Caco-2 (cell line): ENCODE data around the gene COL13A1. TPM values are rescaled to one million over a fixed set of nuclear protein-coding genes. Genes with fewer than 3 reads are reported as not detected.

Experiments
- BruUV-seq: library from RNA; stranded (reverse); fragments of 400-500 nt; replicated peaks from 2 replicates; lab custom pipeline; 2021; lab: Mats Ljungman, UMichigan
- CTCF ChIA-PET: fragments of 300-600 bp; sonication (Branson Sonifier 250); formaldehyde crosslinking; loops from one replicate; lab custom pipeline; 2022; ENCODE audit warnings: antibody characterized with exemption; lab: Charles Lee
- POLR2A ChIA-PET: fragments of 300-600 bp; sonication (Branson Sonifier 250); formaldehyde crosslinking; loops from one replicate; lab custom pipeline; 2022; ENCODE audit warnings: antibody characterized with exemption; lab: Charles Lee
- DNase-seq, 2 experiments: peaks; one replicate each; pipeline versions ENCODE4 v3.0.0 to v3.0.0-alpha.2; 2020 to 2022
- H3K27me3 ChIP-seq: replicated peaks from 2 replicates; pipeline ENCODE4 v1.6.0; 2011; ENCODE audit warnings: low read length; ENCODE audit not compliant: control insufficient read depth, insufficient read depth
- H3K36me3 ChIP-seq: 2 replicates; pipeline ENCODE4 v1.5.1; 2011; ENCODE audit warnings: low read length; ENCODE audit not compliant: control insufficient read depth, insufficient read depth
- H3K4me1 ChIP-seq: fragments of 250-450 bp; sonication (Bioruptor Pico); 2 replicates; pipeline ENCODE4 v1.5.1; 2020; ENCODE audit warnings: mild to moderate bottlenecking
- H3K4me3 ChIP-seq: 2 replicates; pipeline ENCODE4 v1.5.1; 2011; ENCODE audit warnings: low read depth, mild to moderate bottlenecking, control low read depth, low read length
- H3K9me3 ChIP-seq: fragments of 250-450 bp; sonication (Bioruptor Pico); 2 replicates; pipeline ENCODE4 v1.5.1; 2020; ENCODE audit warnings: mild to moderate bottlenecking, moderate library complexity
- H3K27ac Mint-ChIP-seq: one replicate; pipeline ENCODE4 v1.8.0; 2022; ENCODE audit warnings: mixed read lengths; ENCODE audit not compliant: unreplicated experiment
- H3K27me3 Mint-ChIP-seq: one replicate; pipeline ENCODE4 v1.8.0; 2022; ENCODE audit warnings: mixed read lengths; ENCODE audit not compliant: insufficient read depth, unreplicated experiment
- H3K36me3 Mint-ChIP-seq: one replicate; pipeline ENCODE4 v1.8.0; 2022; ENCODE audit warnings: mild to moderate bottlenecking, mixed read lengths; ENCODE audit not compliant: insufficient read depth, unreplicated experiment
- H3K4me1 Mint-ChIP-seq: one replicate; pipeline ENCODE4 v1.8.0; 2022; ENCODE audit warnings: low read depth, mixed read lengths; ENCODE audit not compliant: unreplicated experiment
- H3K4me3 Mint-ChIP-seq: one replicate; pipeline ENCODE4 v1.8.0; 2022; ENCODE audit warnings: mild to moderate bottlenecking, moderate library complexity, mixed read lengths; ENCODE audit not compliant: unreplicated experiment
- H3K9me3 Mint-ChIP-seq: one replicate; pipeline ENCODE4 v1.8.0; 2022; ENCODE audit warnings: mixed read lengths; ENCODE audit not compliant: unreplicated experiment
- intact Hi-C: fragments of 100-400 bp; cut with micrococcal nuclease; formaldehyde crosslinking; loops from one replicate; pipeline ENCODE4 v1.10.0; 2022; ENCODE audit not compliant: unreplicated experiment
- total RNA-seq: library from RNA; stranded (reverse); gene quantifications from 2 replicates; pipeline ENCODE4 v1.2.3, GENCODE V29; 2022
- TF ChIP-seq, protein P1 (sequence below), 2 experiments: fragments of 200-600 bp in 1 of 2; IDR thresholded peaks; 1 replicate in 1 of 2; 2 replicates in 1 of 2; pipeline versions ENCODE4 v1.5.1 to v1.8.0; 2011 to 2022; ENCODE audit warnings: antibody characterized with exemption in 1 of 2, control low read depth in 1 of 2, inconsistent platforms in 1 of 2, low read depth in 1 of 2, low read length in 1 of 2, mild to moderate bottlenecking in 1 of 2, moderate library complexity in 1 of 2; ENCODE audit not compliant: insufficient read depth in 1 of 2, severe bottlenecking in 1 of 2, unreplicated experiment in 1 of 2

The COL13A1 gene
- total RNA-seq, 1 experiment from 2014 or later: not detected

DNA sequence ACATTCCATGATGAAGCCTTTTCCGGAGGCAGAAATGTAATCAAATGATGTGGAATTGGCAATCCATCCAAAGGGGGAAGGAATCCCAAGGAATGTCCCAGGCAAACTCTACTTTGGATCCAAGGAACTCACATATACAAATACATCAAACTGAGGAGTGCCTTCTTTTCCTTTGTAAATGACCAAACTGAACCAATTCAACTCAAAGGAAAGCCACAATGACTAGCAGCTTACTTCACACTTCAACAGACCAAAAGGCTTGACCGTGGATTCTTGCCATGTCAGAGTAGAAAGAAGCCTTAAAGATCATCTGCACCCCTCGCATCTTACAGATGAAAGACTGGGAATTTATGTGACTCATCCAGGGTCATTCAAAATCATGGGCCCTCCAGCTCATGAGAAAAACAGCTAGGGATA is 171.3 kb downstream of the COL13A1 start:
- ChIA-PET CTCF (interaction anchor here (0.9 to 2.1 kb wide), 2 partner anchors 15 to 173 kb away, joined by 3 to 7 read pairs; partner anchors contain the start of gene TYSND1), POLR2A (no interaction called here)
- H3K27me3 Mint-ChIP-seq: peaks cover 42% of the 10 kb centered on the region
- H3K4me1 Mint-ChIP-seq: no peaks in the 10 kb centered on the region
- intact Hi-C loops: no loop called here
- peaks cover 9% of the 10 kb centered on the region for H3K9me3 Mint-ChIP-seq
- no TSS peak for BruUV-seq
- Histone ChIP-seq H3K4me1 (no peaks in the 10 kb centered on the region), H3K27me3 (no peaks in the 10 kb centered on the region), H3K4me3 (no peak overlapping the region), H3K9me3 (peaks cover 4% of the 10 kb centered on the region; the same call in 1 of the 2 replicates), H3K36me3 (no peaks in the 10 kb centered on the region)
- no peak for DNase-seq
- no peak overlapping the region for H3K27ac Mint-ChIP-seq
- TF ChIP-seq, protein P1, sequence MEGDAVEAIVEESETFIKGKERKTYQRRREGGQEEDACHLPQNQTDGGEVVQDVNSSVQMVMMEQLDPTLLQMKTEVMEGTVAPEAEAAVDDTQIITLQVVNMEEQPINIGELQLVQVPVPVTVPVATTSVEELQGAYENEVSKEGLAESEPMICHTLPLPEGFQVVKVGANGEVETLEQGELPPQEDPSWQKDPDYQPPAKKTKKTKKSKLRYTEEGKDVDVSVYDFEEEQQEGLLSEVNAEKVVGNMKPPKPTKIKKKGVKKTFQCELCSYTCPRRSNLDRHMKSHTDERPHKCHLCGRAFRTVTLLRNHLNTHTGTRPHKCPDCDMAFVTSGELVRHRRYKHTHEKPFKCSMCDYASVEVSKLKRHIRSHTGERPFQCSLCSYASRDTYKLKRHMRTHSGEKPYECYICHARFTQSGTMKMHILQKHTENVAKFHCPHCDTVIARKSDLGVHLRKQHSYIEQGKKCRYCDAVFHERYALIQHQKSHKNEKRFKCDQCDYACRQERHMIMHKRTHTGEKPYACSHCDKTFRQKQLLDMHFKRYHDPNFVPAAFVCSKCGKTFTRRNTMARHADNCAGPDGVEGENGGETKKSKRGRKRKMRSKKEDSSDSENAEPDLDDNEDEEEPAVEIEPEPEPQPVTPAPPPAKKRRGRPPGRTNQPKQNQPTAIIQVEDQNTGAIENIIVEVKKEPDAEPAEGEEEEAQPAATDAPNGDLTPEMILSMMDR (IDR thresholded peaks at IDR 0.05; ENCODE audit: insufficient read depth in 1 of 2, low read depth in 1 of 2, low read length in 1 of 2, severe bottlenecking in 1 of 2, unreplicated experiment in 1 of 2): no peak
- no peak overlapping the region for H3K4me3 Mint-ChIP-seq
- H3K36me3 Mint-ChIP-seq: no peaks in the 10 kb centered on the region

DNA sequence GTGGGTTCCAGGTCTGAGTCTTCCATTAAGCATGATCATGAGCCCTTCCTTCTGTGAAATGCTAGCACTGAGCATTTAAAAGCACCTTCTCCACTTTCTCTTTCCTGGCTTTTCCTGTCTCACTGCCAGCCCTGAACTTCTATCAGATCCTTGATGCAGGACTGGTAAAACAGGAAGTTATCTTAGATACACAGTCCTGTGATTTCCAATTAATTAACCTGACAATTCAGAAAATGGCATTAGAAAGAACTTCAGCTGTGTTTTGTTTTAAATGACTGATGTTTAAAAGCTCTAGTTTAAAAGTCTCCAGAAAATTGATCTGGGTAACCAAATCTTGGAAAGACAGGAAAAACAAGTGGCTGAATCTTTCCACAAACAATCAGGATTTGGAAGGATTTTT is 172.0 kb downstream of the COL13A1 start:
- Mint-ChIP-seq H3K27ac (no peak overlapping the region), H3K9me3 (peaks cover 16% of the 10 kb centered on the region), H3K4me1 (no peaks in the 10 kb centered on the region), H3K4me3 (no peak overlapping the region), H3K36me3 (no peaks in the 10 kb centered on the region), H3K27me3 (peaks cover 40% of the 10 kb centered on the region)
- H3K4me3 ChIP-seq: no peak overlapping the region
- CTCF ChIA-PET: interaction anchor here (0.6 to 2.1 kb wide), 3 partner anchors 16 to 173 kb away, joined by 3 to 7 read pairs (median 3); partner anchors contain the start of gene TYSND1
- intact Hi-C loops: no loop called here
- TF ChIP-seq, protein P1 (IDR thresholded peaks at IDR 0.05; ENCODE audit: insufficient read depth in 1 of 2, low read depth in 1 of 2, low read length in 1 of 2, severe bottlenecking in 1 of 2, unreplicated experiment in 1 of 2): no peak
- no peak for DNase-seq
- no peaks in the 10 kb centered on the region for H3K4me1 ChIP-seq
- no TSS peak for BruUV-seq
- POLR2A ChIA-PET: no interaction called here
- H3K27me3 ChIP-seq: no peaks in the 10 kb centered on the region
- H3K9me3 ChIP-seq: peaks cover 4% of the 10 kb centered on the region; the same call in 1 of the 2 replicates
- no peaks in the 10 kb centered on the region for H3K36me3 ChIP-seq

DNA sequence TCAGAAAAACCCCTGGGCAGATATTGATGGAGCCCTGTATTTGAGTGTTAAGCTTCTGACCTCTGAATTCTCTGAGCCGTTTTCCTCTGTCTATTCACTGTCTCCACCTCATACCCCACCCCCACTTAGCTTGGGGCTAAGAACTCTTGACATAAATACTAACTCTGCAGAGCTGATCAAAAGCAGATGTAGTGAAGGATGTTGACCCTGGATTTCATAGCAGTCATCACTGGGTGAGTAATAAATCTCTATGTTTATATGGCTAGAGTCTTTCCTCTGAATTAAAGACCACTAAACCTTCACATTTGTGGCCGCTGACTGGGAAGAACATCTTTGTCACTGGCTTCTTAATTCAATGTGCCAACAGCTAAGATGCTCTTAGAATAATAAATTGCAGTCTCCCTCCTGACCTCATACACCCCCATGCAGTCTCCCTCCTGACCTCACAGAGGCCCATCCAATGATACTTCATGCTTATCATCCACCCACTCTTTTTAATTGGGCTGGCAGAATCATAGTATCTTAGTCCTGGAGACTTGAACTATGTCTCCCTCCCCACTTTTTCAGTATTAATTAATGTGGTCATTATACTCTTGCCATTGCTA is 172.9 kb downstream of the COL13A1 start:
- CTCF ChIA-PET: interaction anchor here (2.1 kb wide), 1 partner anchor 16 kb away, joined by 7 read pairs; no protein-coding TSS in a partner anchor
- H3K27me3 ChIP-seq: no peaks in the 10 kb centered on the region
- intact Hi-C loops: no loop called here

More for the DNA sequence above, 172.9 kb downstream of the COL13A1 start:
- no peaks in the 10 kb centered on the region for H3K36me3 ChIP-seq
- no TSS peak for BruUV-seq
- Mint-ChIP-seq H3K27ac (no peak overlapping the region), H3K9me3 (peaks cover 18% of the 10 kb centered on the region), H3K4me1 (no peaks in the 10 kb centered on the region), H3K36me3 (no peaks in the 10 kb centered on the region), H3K27me3 (peaks cover 40% of the 10 kb centered on the region), H3K4me3 (no peak overlapping the region)
- H3K9me3 ChIP-seq: peaks cover 6% of the 10 kb centered on the region; the same call in 1 of the 2 replicates
- POLR2A ChIA-PET: interaction anchor here (0.6 kb wide), 1 partner anchor 402 kb away, joined by 8 read pairs; the partner anchor contains the start of gene NEUROG3
- no peaks in the 10 kb centered on the region for H3K4me1 ChIP-seq
- no peak overlapping the region for H3K4me3 ChIP-seq
- DNase-seq: no peak
- TF ChIP-seq, protein P1 (IDR thresholded peaks at IDR 0.05; ENCODE audit: insufficient read depth in 1 of 2, low read depth in 1 of 2, low read length in 1 of 2, severe bottlenecking in 1 of 2, unreplicated experiment in 1 of 2): no peak
